ENCODE data around the gene FAM47E. TPM values are rescaled to one million over a fixed set of nuclear protein-coding genes. Genes with fewer than 3 reads are reported as not detected.

The FAM47E gene
- total and polyA plus RNA-seq, 9 of the 15 experiments (the other 6 are each of a cell fraction or from before 2014, with no cell fraction given) = 3.7 to 15.6 (median 6.4) TPM

DNA sequence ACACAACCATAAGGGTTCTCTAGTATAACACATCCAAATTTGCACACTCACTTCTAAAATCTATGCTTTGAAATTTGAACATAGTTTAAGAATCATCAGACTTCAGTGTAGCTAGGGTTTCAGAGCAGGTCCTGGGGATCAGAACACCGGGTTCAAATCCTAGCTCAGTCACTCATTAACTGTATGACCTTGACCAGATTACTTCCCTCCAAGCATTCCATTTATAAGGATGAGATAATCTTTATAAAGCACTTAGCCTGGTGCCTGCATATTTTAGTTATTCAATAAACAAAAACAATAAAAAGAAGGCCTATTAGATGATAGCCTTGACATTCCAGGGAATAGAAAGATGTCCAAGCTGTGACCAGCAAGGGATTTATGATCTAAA lies 50.2 kb downstream of the FAM47E start:
- H3K9me1 ChIP-seq (ENCODE audit: control insufficient read depth, insufficient read depth, low read length) = no peaks in the 10 kb centered on the region
- H3K4me1 ChIP-seq (replicated peaks in 1 of 2; ENCODE audit: control insufficient read depth in 2 of 2, insufficient read depth in 2 of 2, low read length in 2 of 2) = peaks cover 10 to 39% of the 10 kb centered on the region in 2 experiments
- ChIA-PET POLR2A (interaction anchor here (1.0 to 1.4 kb wide), 5 partner anchors 8 to 195 kb away, joined by 3 to 4 read pairs (median 3); no protein-coding TSS in a partner anchor), CTCF (ENCODE audit: low intra/inter-chr PET ratio) (no interaction called here)
- no peak overlapping the region for H2AFZ ChIP-seq (ENCODE audit: low read depth, low read length)
- H3K27ac ChIP-seq (ENCODE audit: extremely low read depth, low read depth, low read length) = peak overlapping the region; percentile 86
- in situ Hi-C loops (cut with MboI) (no loop called here), intact Hi-C loops (cut with micrococcal nuclease) (loop anchor here (2.0 to 5.0 kb wide), 2 partner anchors 76 to 123 kb away; no protein-coding TSS in a partner anchor)
- H3K4me2 ChIP-seq (ENCODE audit: insufficient read depth, low read length) = peak overlapping the region; percentile 34; the same call in 1 of the 2 replicates
- 0% methylated on average over 1 of the region's 1 CpG for WGBS (ENCODE audit: insufficient coverage, low coverage, missing lambda C conversion rate)
- no peak overlapping the region for H3K4me3 ChIP-seq
- H3K27me3 ChIP-seq (ENCODE audit: control insufficient read depth in 2 of 2, insufficient read depth in 2 of 2, low read length in 2 of 2) = no peaks in the 10 kb centered on the region
- no peak overlapping the region for H3K9ac ChIP-seq (ENCODE audit: insufficient read depth in 1 of 2, low read depth in 2 of 2, low read length in 2 of 2)
- FAIRE-seq (no peak), DNase-seq (ENCODE audit: extremely low read depth in 1 of 4, low spot score in 3 of 4) (no peak), ATAC-seq (no peak)
- no peaks in the 10 kb centered on the region for H4K20me1 ChIP-seq (replicated peaks; ENCODE audit: control insufficient read depth, insufficient read depth, low read length)
- BruUV-seq (replicated peaks) = no TSS peak
- no peaks in the 10 kb centered on the region for H3K79me2 ChIP-seq (ENCODE audit: control insufficient read depth, insufficient read depth, low read length)
- H3K36me3 ChIP-seq (ENCODE audit: control insufficient read depth, insufficient read depth, low read length) = no peaks in the 10 kb centered on the region
- H3K9me3 ChIP-seq (replicated peaks; ENCODE audit: control insufficient read depth, insufficient read depth, low read depth, low read length) = peaks cover 19% of the 10 kb centered on the region
- TF ChIP-seq STAG1 (CRISPR knock-in tag; IDR thresholded peaks at IDR 0.05; ENCODE audit: borderline replicate concordance) (no peak), ARNT (IDR thresholded peaks at IDR 0.05) (0 out of 4 replicates have a peak, but pooled peaks of 1 of the 2 experiments have one; percentile 2), RBBP5 (IDR thresholded peaks at IDR 0.05; ENCODE audit: borderline replicate concordance, insufficient read depth, low read length, poor library complexity, severe bottlenecking) (peak; percentile 33), ESRRA (IDR thresholded peaks at IDR 0.05; ENCODE audit: borderline replicate concordance, low read depth) (0 out of 2 replicates have a peak, but pooled peaks have one; percentile 11), SMARCE1 (IDR thresholded peaks at IDR 0.05) (0 out of 2 replicates have a peak, but pooled peaks have one; percentile 15), EHMT2 (IDR thresholded peaks at IDR 0.05) (no peak), ZNF134 (CRISPR knock-in tag; conservative IDR thresholded peaks at IDR 0.05) (no peak), DPF2 (IDR thresholded peaks at IDR 0.05) (0 out of 2 replicates have a peak, but pooled peaks have one; percentile 4), FIP1L1 (IDR thresholded peaks at IDR 0.05; ENCODE audit: low read depth, low read length, poor library complexity, severe bottlenecking) (no peak), ADNP (tag; IDR thresholded peaks at IDR 0.05) (no peak), RCOR1 (IDR thresholded peaks at IDR 0.05; ENCODE audit: borderline replicate concordance in 1 of 2, low read depth in 2 of 2, low read length in 2 of 2) (no peak), ZKSCAN1 (IDR thresholded peaks at IDR 0.05; ENCODE audit: low read depth, low read length) (no peak), BRCA1 (IDR thresholded peaks at IDR 0.05) (no peak), BRCA1 (CRISPR knock-in tag; IDR thresholded peaks at IDR 0.05) (no peak), CC2D1A (IDR thresholded peaks at IDR 0.05) (no peak), BRF1 (IDR thresholded peaks at IDR 0.05; ENCODE audit: borderline replicate concordance, extremely low read depth, insufficient read length) (no peak)
- TF ChIP-seq, protein P1, sequence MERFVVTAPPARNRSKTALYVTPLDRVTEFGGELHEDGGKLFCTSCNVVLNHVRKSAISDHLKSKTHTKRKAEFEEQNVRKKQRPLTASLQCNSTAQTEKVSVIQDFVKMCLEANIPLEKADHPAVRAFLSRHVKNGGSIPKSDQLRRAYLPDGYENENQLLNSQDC (CRISPR knock-in tag; IDR thresholded peaks at IDR 0.05) = no peak
- TF ChIP-seq, protein P2, sequence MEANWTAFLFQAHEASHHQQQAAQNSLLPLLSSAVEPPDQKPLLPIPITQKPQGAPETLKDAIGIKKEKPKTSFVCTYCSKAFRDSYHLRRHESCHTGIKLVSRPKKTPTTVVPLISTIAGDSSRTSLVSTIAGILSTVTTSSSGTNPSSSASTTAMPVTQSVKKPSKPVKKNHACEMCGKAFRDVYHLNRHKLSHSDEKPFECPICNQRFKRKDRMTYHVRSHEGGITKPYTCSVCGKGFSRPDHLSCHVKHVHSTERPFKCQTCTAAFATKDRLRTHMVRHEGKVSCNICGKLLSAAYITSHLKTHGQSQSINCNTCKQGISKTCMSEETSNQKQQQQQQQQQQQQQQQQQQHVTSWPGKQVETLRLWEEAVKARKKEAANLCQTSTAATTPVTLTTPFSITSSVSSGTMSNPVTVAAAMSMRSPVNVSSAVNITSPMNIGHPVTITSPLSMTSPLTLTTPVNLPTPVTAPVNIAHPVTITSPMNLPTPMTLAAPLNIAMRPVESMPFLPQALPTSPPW (CRISPR knock-in tag; IDR thresholded peaks at IDR 0.05) = 0 out of 2 replicates have a peak, but pooled peaks have one; percentile 8
- TF ChIP-seq, protein P3, sequence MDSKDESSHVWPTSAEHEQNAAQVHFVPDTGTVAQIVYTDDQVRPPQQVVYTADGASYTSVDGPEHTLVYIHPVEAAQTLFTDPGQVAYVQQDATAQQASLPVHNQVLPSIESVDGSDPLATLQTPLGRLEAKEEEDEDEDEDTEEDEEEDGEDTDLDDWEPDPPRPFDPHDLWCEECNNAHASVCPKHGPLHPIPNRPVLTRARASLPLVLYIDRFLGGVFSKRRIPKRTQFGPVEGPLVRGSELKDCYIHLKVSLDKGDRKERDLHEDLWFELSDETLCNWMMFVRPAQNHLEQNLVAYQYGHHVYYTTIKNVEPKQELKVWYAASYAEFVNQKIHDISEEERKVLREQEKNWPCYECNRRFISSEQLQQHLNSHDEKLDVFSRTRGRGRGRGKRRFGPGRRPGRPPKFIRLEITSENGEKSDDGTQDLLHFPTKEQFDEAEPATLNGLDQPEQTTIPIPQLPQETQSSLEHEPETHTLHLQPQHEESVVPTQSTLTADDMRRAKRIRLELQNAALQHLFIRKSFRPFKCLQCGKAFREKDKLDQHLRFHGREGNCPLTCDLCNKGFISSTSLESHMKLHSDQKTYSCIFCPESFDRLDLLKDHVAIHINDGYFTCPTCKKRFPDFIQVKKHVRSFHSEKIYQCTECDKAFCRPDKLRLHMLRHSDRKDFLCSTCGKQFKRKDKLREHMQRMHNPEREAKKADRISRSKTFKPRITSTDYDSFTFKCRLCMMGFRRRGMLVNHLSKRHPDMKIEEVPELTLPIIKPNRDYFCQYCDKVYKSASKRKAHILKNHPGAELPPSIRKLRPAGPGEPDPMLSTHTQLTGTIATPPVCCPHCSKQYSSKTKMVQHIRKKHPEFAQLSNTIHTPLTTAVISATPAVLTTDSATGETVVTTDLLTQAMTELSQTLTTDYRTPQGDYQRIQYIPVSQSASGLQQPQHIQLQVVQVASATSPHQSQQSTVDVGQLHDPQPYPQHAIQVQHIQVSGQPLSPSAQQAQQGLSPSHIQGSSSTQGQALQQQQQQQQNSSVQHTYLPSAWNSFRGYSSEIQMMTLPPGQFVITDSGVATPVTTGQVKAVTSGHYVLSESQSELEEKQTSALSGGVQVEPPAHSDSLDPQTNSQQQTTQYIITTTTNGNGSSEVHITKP (IDR thresholded peaks at IDR 0.05; ENCODE audit: partially characterized antibody) = no peak
